ENCODE results near the gene SCAMP4.

DNA sequence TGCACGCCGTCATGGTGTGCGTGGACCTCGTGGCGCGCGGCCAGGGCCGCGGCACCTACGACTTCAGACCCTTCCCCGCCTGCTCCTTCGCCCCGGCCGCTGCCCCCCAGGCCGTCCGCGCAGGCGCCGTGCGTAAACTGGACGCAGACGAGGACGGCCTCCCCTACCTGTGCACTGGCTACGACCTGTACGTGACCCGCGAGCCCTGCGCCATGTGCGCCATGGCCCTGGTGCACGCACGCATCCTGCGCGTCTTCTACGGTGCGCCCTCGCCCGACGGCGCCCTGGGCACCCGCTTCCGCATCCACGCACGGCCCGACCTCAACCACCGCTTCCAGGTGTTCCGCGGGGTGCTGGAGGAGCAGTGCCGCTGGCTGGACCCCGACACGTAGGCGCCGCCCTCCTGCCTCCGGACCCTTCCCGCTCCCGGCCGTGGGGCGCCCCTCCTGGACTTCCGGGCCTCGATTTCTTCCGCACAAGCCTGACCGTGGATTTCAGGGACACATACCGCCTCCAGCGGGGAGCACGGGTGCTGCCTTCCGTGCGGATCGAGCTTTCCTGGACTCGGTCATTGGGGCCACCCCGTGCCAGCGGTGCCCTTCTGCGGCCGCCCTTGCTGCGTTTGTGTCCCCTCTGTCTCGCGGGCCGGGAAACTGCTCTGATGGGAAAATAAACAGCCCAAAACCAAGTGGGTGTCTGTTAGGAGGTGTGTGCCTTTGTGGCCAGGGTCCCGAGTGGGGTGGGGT is 7.7 kb downstream of the SCAMP4 start:
- TF ChIP-seq, protein P1, sequence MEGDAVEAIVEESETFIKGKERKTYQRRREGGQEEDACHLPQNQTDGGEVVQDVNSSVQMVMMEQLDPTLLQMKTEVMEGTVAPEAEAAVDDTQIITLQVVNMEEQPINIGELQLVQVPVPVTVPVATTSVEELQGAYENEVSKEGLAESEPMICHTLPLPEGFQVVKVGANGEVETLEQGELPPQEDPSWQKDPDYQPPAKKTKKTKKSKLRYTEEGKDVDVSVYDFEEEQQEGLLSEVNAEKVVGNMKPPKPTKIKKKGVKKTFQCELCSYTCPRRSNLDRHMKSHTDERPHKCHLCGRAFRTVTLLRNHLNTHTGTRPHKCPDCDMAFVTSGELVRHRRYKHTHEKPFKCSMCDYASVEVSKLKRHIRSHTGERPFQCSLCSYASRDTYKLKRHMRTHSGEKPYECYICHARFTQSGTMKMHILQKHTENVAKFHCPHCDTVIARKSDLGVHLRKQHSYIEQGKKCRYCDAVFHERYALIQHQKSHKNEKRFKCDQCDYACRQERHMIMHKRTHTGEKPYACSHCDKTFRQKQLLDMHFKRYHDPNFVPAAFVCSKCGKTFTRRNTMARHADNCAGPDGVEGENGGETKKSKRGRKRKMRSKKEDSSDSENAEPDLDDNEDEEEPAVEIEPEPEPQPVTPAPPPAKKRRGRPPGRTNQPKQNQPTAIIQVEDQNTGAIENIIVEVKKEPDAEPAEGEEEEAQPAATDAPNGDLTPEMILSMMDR (IDR thresholded peaks at IDR 0.05; ENCODE audit: insufficient read depth, low read length, poor library complexity, severe bottlenecking), result no peak
- TF ChIP-seq EZH2phosphoT487 (conservative IDR thresholded peaks at IDR 0.05; ENCODE audit: low read length), result no peak

Measured in SU-DHL-6 (cell line).